GM10266 (cell line): ENCODE measurements around the gene SLC41A3.

ENCODE experiments used
- DNase-seq: peaks from one replicate; pipeline ENCODE4 v3.0.0; 2012; ENCODE audit errors: extremely low spot score
- CTCF ChIP-seq: IDR thresholded peaks from 2 replicates; pipeline ENCODE4 v1.5.1; 2012; ENCODE audit warnings: mild to moderate bottlenecking, low read depth; ENCODE audit not compliant: control insufficient read depth, insufficient read depth; ENCODE audit errors: missing control alignments

Gene SLC41A3

GRCh38 chr3:126085276-126085675 lies 1.4 kb upstream of the SLC41A3 start:
- TF ChIP-seq CTCF, result no peak

GRCh38 chr3:126084768-126085180 lies 850 bp upstream of the SLC41A3 start:
- no peak for DNase-seq
- TF ChIP-seq CTCF, result no peak

More at GRCh38 chr3:126085276-126085675, 1.4 kb upstream of the SLC41A3 start:
- DNase-seq, result no peak

- TF ChIP-seq CTCF, result no peak
- DNase-seq, result peak; percentile 64
Observed at GRCh38 chr3:126083511-126083912, 412 bp downstream of the SLC41A3 start.

- TF ChIP-seq CTCF, result no peak
- DNase-seq, result no peak
Observed at GRCh38 chr3:126083138-126083445, 832 bp downstream of the SLC41A3 start.

- no peak for DNase-seq
- TF ChIP-seq CTCF, result no peak
Observed at GRCh38 chr3:126082362-126083137, 1.4 kb downstream of the SLC41A3 start.

- DNase-seq, result no peak
- TF ChIP-seq CTCF, result no peak
Observed at GRCh38 chr3:126081618-126082361, 2.1 kb downstream of the SLC41A3 start.

GRCh38 chr3:126080970-126081369 lies 3.0 kb downstream of the SLC41A3 start:
- no peak for DNase-seq
- TF ChIP-seq CTCF, result no peak
